HepG2 (cell line): Measurements from ENCODE around the gene ZNF79. TPM values are rescaled to one million over a fixed set of nuclear protein-coding genes. Genes with fewer than 3 reads are reported as not detected.

Source experiments
- ADNP ChIP-seq: sonication (generic); formaldehyde crosslinking; IDR thresholded peaks from 2 replicates; pipeline ENCODE4 v1.4.0; 2020; ENCODE audit warnings: missing genetic modification reagents
- HMG20B ChIP-seq: conservative IDR thresholded peaks from 2 replicates; pipeline ENCODE4 v1.6.1; 2016; ENCODE audit warnings: missing genetic modification reagents, missing compliant biosample characterization
- HOXA3 ChIP-seq: sonication (generic); formaldehyde crosslinking; IDR thresholded peaks from 2 replicates; pipeline ENCODE4 v1.5.0; 2020; ENCODE audit warnings: missing genetic modification reagents
- JUND ChIP-seq: sonication (generic); formaldehyde crosslinking; IDR thresholded peaks from 2 replicates; pipeline ENCODE4 v1.8.0; 2022; ENCODE audit warnings: mild to moderate bottlenecking, missing genetic modification reagents
- KDM4B ChIP-seq: sonication (generic); formaldehyde crosslinking; IDR thresholded peaks from 2 replicates; pipeline ENCODE4 v1.4.0; 2020; ENCODE audit warnings: missing genetic modification reagents
- MIXL1 ChIP-seq: IDR thresholded peaks from 2 replicates; pipeline ENCODE4 v1.6.1; 2016
- MTA3 ChIP-seq: sonication (generic); formaldehyde crosslinking; IDR thresholded peaks from 2 replicates; pipeline ENCODE4 v1.4.0; 2020; ENCODE audit warnings: missing genetic modification reagents
- MYNN ChIP-seq: sonication (generic); formaldehyde crosslinking; IDR thresholded peaks from 2 replicates; pipeline ENCODE4 v1.4.0; 2020; ENCODE audit warnings: mild to moderate bottlenecking, low read depth, missing genetic modification reagents
- NR3C1 ChIP-seq: sonication (generic); formaldehyde crosslinking; IDR thresholded peaks from 2 replicates; pipeline ENCODE4 v1.4.0; 2020; ENCODE audit warnings: missing genetic modification reagents
- POLR2A ChIP-seq, 2 experiments: IDR thresholded peaks; 2 replicates each; pipeline ENCODE4 v1.6.1; 2011; ENCODE audit warnings: low read depth in 2 of 2, low read length in 2 of 2, mild to moderate bottlenecking in 1 of 2, moderate library complexity in 1 of 2; ENCODE audit not compliant: insufficient read depth in 1 of 2
- POLR2AphosphoS5 ChIP-seq: IDR thresholded peaks from 2 replicates; pipeline ENCODE4 v1.6.1; 2012; ENCODE audit warnings: low read depth, low read length
- RCOR2 ChIP-seq: IDR thresholded peaks from 2 replicates; pipeline ENCODE4 v1.6.1; 2016; ENCODE audit warnings: missing biosample characterization, missing genetic modification reagents
- REL ChIP-seq: sonication (generic); formaldehyde crosslinking; conservative IDR thresholded peaks from 2 replicates; pipeline ENCODE4 v1.8.0; 2022; ENCODE audit warnings: mild to moderate bottlenecking, missing genetic modification reagents, moderate library complexity
- SCMH1 ChIP-seq: sonication (generic); formaldehyde crosslinking; IDR thresholded peaks from 2 replicates; pipeline ENCODE4 v1.9.0; 2021; ENCODE audit warnings: missing genetic modification reagents, mild to moderate bottlenecking, borderline replicate concordance
- TBL1XR1 ChIP-seq: fragments of 150-350 bp; IDR thresholded peaks from 2 replicates; pipeline ENCODE4 v1.6.1; 2014; ENCODE audit warnings: borderline replicate concordance, low read length; ENCODE audit not compliant: partially characterized antibody
- THAP11 ChIP-seq: IDR thresholded peaks from 2 replicates; pipeline ENCODE4 v1.6.1; 2016; ENCODE audit warnings: missing biosample characterization, missing genetic modification reagents
- ZBTB21 ChIP-seq: sonication (generic); formaldehyde crosslinking; IDR thresholded peaks from 2 replicates; pipeline ENCODE4 v1.4.0; 2020; ENCODE audit warnings: missing genetic modification reagents
- ZNF17 ChIP-seq: sonication (generic); formaldehyde crosslinking; IDR thresholded peaks from 2 replicates; pipeline ENCODE4 v1.5.0; 2020; ENCODE audit warnings: mild to moderate bottlenecking, missing genetic modification reagents
- ZNF331 ChIP-seq: sonication (generic); formaldehyde crosslinking; IDR thresholded peaks from 2 replicates; pipeline ENCODE4 v1.4.0; 2020; ENCODE audit warnings: missing genetic modification reagents
- ZNF431 ChIP-seq: sonication (generic); formaldehyde crosslinking; IDR thresholded peaks from 2 replicates; pipeline ENCODE4 v1.9.0; 2022; ENCODE audit warnings: missing genetic modification reagents, low read depth, mild to moderate bottlenecking, borderline replicate concordance
- ZNF441 ChIP-seq: sonication (generic); formaldehyde crosslinking; IDR thresholded peaks from 2 replicates; pipeline ENCODE4 v1.7.0; 2021; ENCODE audit warnings: missing genetic modification reagents, borderline replicate concordance
- ZNF484 ChIP-seq: sonication (generic); formaldehyde crosslinking; IDR thresholded peaks from 2 replicates; pipeline ENCODE4 v1.5.1; 2020; ENCODE audit warnings: mild to moderate bottlenecking, low read depth, missing genetic modification reagents, borderline replicate concordance
- ZNF558 ChIP-seq: sonication (generic); formaldehyde crosslinking; IDR thresholded peaks from 2 replicates; pipeline ENCODE4 v1.9.0; 2022; ENCODE audit warnings: mild to moderate bottlenecking, missing genetic modification reagents, borderline replicate concordance
- ZNF75D ChIP-seq: sonication (generic); formaldehyde crosslinking; IDR thresholded peaks from 2 replicates; pipeline ENCODE4 v1.8.1; 2023; ENCODE audit warnings: missing genetic modification reagents, mild to moderate bottlenecking, borderline replicate concordance
- ZNF761 ChIP-seq: sonication (generic); formaldehyde crosslinking; conservative IDR thresholded peaks from 2 replicates; pipeline ENCODE4 v1.4.0; 2020; ENCODE audit warnings: mild to moderate bottlenecking, missing genetic modification reagents
- polyA plus RNA-seq, 8 experiments: library from polyadenylated mRNA; depleted of rRNA in 3 of 8; stranded (reverse) in 7 of 8; unstranded in 1 of 8; fragments of >200 nt; fragmentation: Illumina TruSeq in 4 of 8; extraction: Trizol in 4 of 8; gene quantifications; 2 replicates each; pipeline versions ENCODE4 v1.2.1 to v1.2.3, GENCODE V29; 2011 to 2016; ENCODE audit warnings: low read depth in 4 of 8, missing spikeins in 1 of 8, mixed read lengths in 1 of 8; ENCODE audit not compliant: insufficient read depth in 1 of 8
- total RNA-seq, 5 experiments: library from RNA; depleted of rRNA; stranded (reverse); fragments of >200 nt; fragmentation: Illumina TruSeq; extraction: Trizol; gene quantifications; 2 replicates each; pipeline ENCODE4 v1.2.3, GENCODE V29; 2016; ENCODE audit warnings: low read depth in 1 of 5
- TF ChIP-seq, protein P1 (sequence below): sonication (generic); formaldehyde crosslinking; IDR thresholded peaks from 2 replicates; pipeline ENCODE4 v1.5.0; 2020; ENCODE audit warnings: missing genetic modification reagents
- TF ChIP-seq, protein P2 (sequence below): sonication (generic); formaldehyde crosslinking; IDR thresholded peaks from 2 replicates; pipeline ENCODE4 v1.4.0; 2020; ENCODE audit warnings: missing genetic modification reagents
- TF ChIP-seq, protein P3 (sequence below): sonication (generic); formaldehyde crosslinking; IDR thresholded peaks from 2 replicates; pipeline ENCODE4 v1.5.0; 2020; ENCODE audit warnings: missing genetic modification reagents
- TF ChIP-seq, protein P4 (sequence below): sonication (generic); formaldehyde crosslinking; IDR thresholded peaks from 2 replicates; pipeline ENCODE4 v1.5.0; 2020; ENCODE audit warnings: mild to moderate bottlenecking, missing genetic modification reagents, moderate library complexity

The ZNF79 gene
- total and polyA plus RNA-seq, 2 of the 13 experiments (the other 11 are each of a cell fraction or from before 2014, with no cell fraction given) = 3.7 to 8.1 TPM

DNA sequence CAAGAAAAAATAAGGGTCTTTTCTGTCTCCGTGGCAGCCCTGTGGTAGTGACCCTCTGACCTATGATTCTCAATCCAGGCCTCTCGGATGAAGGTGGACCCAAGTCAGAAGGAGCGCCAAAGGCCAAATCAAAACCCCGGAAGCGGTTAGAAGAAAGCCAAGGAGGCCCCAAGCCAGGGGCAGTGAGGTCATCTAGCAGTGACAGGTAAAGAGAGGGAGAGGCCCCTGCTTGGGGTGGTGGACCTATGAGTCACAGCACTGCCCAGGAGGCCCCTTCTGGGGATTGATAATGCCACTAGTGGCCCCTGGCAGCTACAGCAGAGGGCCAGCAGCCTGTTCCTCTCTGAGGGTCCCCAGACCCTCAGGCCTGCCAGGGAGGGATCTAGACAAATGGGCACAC is 33.6 kb upstream of the ZNF79 start (continued):
- peak; percentile 79 for TF ChIP-seq RCOR2
- TF ChIP-seq MTA3 (CRISPR knock-in tag) = no peak
- peak; percentile 96 for TF ChIP-seq JUND (CRISPR knock-in tag)
- no peak for TF ChIP-seq NR3C1 (CRISPR knock-in tag)
- peak; percentile 86 for TF ChIP-seq THAP11
- peak in 1 of 2 experiments; percentile 26; a peak in 1 of 4 replicates for TF ChIP-seq POLR2A (IDR thresholded peaks at IDR 0.05; ENCODE audit: insufficient read depth in 1 of 2, low read depth in 2 of 2, low read length in 2 of 2)
- no peak for TF ChIP-seq ZNF761 (CRISPR knock-in tag)
- TF ChIP-seq ZNF484 = no peak
- no peak for TF ChIP-seq ZNF431 (CRISPR knock-in tag)
- TF ChIP-seq REL (CRISPR knock-in tag) = no peak
- no peak for TF ChIP-seq POLR2AphosphoS5
- TF ChIP-seq, protein P1, sequence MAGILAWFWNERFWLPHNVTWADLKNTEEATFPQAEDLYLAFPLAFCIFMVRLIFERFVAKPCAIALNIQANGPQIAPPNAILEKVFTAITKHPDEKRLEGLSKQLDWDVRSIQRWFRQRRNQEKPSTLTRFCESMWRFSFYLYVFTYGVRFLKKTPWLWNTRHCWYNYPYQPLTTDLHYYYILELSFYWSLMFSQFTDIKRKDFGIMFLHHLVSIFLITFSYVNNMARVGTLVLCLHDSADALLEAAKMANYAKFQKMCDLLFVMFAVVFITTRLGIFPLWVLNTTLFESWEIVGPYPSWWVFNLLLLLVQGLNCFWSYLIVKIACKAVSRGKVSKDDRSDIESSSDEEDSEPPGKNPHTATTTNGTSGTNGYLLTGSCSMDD = no peak
- TF ChIP-seq KDM4B (CRISPR knock-in tag) = no peak; the same call in 1 of the 2 replicates
- TF ChIP-seq ZBTB21 (CRISPR knock-in tag) = peak; percentile 82; the same call in 1 of the 2 replicates
- TF ChIP-seq MIXL1 = peak; percentile 66; the same call in 1 of the 2 replicates
- peak; percentile 75; the same call in 1 of the 2 replicates for TF ChIP-seq HOXA3 (CRISPR knock-in tag)
- no peak for TF ChIP-seq TBL1XR1
- TF ChIP-seq, protein P2, sequence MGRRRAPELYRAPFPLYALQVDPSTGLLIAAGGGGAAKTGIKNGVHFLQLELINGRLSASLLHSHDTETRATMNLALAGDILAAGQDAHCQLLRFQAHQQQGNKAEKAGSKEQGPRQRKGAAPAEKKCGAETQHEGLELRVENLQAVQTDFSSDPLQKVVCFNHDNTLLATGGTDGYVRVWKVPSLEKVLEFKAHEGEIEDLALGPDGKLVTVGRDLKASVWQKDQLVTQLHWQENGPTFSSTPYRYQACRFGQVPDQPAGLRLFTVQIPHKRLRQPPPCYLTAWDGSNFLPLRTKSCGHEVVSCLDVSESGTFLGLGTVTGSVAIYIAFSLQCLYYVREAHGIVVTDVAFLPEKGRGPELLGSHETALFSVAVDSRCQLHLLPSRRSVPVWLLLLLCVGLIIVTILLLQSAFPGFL (CRISPR knock-in tag) = no peak
- no peak for TF ChIP-seq ZNF75D (CRISPR knock-in tag)
- TF ChIP-seq, protein P3, sequence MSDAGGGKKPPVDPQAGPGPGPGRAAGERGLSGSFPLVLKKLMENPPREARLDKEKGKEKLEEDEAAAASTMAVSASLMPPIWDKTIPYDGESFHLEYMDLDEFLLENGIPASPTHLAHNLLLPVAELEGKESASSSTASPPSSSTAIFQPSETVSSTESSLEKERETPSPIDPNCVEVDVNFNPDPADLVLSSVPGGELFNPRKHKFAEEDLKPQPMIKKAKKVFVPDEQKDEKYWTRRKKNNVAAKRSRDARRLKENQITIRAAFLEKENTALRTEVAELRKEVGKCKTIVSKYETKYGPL (CRISPR knock-in tag) = no peak
- peak; percentile 94 for TF ChIP-seq HMG20B
- no peak for TF ChIP-seq MYNN (CRISPR knock-in tag)
- TF ChIP-seq, protein P4, sequence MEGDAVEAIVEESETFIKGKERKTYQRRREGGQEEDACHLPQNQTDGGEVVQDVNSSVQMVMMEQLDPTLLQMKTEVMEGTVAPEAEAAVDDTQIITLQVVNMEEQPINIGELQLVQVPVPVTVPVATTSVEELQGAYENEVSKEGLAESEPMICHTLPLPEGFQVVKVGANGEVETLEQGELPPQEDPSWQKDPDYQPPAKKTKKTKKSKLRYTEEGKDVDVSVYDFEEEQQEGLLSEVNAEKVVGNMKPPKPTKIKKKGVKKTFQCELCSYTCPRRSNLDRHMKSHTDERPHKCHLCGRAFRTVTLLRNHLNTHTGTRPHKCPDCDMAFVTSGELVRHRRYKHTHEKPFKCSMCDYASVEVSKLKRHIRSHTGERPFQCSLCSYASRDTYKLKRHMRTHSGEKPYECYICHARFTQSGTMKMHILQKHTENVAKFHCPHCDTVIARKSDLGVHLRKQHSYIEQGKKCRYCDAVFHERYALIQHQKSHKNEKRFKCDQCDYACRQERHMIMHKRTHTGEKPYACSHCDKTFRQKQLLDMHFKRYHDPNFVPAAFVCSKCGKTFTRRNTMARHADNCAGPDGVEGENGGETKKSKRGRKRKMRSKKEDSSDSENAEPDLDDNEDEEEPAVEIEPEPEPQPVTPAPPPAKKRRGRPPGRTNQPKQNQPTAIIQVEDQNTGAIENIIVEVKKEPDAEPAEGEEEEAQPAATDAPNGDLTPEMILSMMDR = peak; percentile 33
- no peak for TF ChIP-seq ZNF17 (CRISPR knock-in tag)
- TF ChIP-seq SCMH1 (CRISPR knock-in tag) = no peak
- no peak for TF ChIP-seq ZNF441
- peak; percentile 60; the same call in 1 of the 2 replicates for TF ChIP-seq ZNF331 (CRISPR knock-in tag)
- no peak for TF ChIP-seq ADNP (CRISPR knock-in tag)
- no peak for TF ChIP-seq ZNF558 (CRISPR knock-in tag)
